Epidermal melanocyte (primary cell): ENCODE measurements around the gene INPP5D.
"Not testable (repeated sequence)": the region's sequence is repeated elsewhere in the genome, so short reads cannot be mapped to it uniquely, and the experiment has no call there.

ENCODE experiments used
- DNase-seq: peaks from one replicate; pipeline ENCODE4 v3.0.0; 2011; ENCODE audit warnings: low spot score; ENCODE audit not compliant: insufficient read length

The INPP5D gene

DNA sequence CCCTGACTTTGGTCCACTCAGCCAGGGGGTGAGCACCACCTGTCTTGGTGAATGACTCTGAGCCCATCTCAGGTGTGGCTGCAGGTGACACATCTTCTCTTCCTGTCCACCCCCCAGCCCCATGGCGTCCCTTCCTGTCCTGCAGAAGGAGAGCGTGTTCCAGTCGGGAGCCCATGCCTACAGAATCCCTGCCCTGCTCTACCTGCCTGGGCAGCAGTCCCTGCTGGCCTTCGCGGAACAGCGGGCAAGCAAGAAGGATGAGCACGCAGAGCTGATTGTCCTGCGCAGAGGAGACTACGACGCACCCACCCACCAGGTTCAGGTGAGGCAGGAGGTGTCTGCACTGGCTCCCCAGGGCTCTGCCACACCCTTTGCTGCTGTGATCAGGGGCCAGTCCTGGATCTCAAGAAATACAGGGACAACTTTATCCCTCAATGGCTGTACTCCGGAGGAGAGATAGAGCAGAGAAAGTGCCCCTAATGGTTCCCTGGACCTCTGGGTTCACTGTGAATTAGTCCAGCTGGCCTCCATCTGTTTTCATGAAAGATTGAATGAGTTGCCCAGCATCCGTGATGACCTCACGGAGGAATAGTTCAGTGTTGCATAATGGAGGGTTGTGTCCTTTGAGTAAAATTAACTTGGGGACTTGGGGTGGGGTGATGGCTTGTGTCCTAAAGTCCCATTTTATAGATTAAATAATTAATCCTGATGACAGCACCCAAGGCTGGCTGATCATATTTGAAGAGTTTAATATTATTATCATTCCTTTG lies 27.4 kb upstream of the INPP5D start, which contains the start of gene NEU2:
NEU2 (plus strand) TSS at position 122 of the 770 bp plus-strand sequence; CDS start at position 122, 0 bp downstream.
- no peak for DNase-seq

DNA sequence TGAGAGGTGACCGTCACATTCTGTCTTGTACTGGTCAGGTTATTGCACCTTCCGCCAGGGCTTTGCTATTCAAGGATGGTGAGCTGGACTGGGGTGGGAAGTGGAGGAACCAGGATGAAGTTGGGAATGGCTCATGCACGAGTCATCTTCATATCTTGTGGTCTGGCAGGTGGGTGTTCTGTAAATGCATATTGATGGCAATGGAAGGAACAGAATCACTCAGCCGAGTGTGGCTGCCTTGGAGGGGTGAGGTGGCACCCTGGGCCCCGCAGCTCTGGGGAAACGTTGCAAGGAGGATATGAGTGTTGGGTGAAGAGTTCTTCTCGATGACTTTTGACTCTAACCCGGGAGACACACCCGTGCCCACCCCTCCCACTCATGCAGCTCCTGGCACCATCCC lies 26.5 kb upstream of the INPP5D start:
- DNase-seq = no peak

DNA sequence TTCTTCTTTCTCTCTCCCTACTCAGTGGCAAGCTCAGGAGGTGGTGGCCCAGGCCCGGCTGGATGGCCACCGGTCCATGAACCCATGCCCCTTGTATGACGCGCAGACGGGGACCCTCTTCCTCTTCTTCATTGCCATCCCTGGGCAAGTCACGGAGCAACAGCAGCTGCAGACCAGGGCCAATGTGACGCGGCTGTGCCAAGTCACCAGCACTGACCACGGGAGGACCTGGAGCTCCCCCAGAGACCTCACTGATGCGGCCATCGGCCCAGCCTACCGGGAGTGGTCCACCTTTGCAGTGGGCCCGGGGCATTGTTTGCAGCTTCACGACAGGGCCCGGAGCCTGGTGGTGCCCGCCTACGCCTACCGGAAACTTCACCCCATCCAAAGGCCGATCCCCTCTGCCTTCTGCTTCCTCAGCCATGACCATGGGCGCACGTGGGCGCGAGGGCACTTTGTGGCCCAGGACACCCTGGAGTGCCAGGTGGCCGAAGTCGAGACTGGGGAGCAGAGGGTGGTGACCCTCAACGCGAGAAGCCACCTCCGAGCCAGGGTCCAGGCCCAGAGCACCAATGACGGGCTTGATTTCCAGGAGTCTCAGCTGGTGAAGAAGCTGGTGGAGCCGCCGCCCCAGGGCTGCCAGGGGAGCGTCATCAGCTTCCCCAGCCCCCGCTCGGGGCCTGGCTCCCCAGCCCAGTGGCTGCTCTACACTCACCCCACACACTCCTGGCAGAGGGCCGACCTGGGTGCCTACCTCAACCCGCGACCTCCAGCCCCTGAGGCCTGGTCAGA lies 25.9 kb upstream of the INPP5D start:
- DNase-seq = no peak

DNA sequence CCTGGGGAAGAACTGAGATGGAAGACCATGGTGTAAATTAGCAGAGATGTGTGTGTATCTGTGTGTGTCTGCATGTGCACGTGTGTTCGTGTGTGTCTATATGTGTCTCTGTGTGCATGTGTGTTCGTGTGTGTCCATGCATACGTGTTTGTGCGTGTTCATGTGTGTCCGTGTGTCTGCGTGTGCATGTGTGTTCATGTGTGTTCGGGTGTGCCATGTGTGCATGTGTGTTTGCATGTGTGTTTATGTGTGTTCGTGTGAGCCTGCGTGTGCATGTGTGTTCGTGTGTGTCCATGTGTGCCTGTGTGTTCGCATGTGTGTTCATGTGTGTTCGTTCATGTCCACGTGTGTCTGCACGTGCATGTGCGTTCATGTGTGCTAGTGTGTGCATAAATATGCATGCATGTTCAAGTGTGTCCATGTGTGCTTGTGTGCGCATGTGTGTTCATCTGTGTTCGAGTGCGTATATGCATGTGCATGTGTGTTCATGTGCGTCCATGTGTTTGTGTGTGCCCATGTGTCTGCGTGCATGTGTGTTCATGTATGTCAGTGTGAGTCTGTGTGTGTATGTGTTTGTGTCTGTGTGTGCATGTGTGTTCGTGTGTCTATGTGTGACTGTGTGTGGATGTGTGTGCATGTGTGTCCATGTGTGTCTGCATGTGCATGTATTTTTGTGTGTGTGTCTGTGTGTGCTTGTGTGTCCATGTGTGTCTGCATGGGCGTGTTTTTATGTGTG lies 24.5 kb upstream of the INPP5D start:
- no peak for DNase-seq

DNA sequence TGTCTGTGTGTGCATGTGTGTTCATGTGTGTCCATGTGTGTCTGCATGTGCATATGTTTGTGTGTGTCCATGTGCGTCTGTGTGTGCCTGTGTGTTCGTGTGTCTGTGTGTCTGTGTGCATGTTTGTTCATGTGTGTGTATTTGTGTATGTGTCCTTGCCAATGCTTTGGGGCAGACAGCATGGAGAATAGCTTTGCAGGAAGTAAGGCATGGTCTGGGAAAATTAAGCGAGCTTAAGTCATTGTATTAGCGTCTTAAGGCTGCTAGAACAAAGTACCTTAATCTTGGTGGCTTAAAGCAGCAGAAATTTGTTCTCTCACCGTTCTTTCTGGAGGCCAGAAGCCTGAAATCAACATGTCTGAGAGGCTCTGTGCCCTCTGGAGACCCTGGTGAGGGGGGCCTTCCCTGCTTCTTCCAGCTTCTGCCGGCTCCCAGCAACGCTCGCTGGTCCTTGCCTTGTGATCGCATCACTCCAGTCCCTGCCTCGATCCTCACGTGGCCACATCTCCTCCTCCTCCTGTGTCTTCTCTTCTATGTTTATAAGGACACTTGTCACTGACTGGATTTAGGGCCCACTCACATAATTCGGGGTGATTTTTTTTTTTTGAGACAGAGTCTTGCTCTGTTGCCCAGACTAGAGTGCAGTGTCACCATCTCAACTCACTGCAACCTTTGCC lies 23.8 kb upstream of the INPP5D start:
- DNase-seq = no peak

DNA sequence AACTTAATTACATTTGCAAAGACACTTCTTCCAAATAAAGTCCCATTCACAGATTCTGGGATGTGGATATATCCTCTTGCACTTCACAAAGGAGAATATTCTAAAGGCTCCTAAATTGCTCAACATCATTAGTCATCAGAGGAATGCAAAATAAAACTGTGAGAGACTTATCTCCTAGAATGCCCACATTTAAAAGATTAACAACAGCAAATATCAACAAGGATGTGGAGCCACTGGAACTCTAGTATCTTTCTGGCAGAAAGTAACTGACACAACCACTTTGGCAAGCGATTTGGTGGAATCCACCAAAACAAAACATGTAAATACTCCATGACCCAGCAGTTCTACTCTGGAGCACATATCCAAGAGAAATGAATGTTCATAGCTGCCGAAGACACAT lies 23.1 kb upstream of the INPP5D start:
- DNase-seq = no peak

DNA sequence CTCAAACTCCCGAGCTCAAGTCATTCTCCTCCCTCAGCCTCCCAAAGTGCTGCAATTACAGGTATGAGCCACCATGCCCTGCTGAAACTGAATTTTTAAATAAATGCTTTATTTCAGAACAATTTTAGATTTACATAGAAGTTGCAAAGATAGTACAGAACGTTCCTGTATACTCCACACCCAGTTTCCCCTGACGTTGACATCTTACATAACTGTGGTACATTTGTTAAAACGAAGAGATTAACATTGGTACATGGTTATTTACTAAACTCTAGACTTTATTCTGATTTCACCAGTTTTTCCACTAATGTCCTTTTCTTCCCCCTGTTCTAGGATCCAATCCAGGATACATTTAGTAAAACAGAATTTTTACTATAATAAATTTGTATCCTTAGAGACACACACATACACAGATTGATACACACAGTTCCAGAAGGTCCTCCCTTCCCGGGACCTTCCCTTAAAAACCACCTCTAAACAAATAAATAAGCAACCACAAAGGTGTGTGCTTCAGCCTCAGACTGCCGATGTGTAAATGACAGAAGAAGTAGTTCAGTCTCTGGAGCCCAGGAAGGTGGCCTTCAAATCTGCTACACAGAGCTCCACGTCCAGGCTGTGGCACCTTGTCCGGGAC lies 20.8 kb upstream of the INPP5D start:
- DNase-seq = no peak

DNA sequence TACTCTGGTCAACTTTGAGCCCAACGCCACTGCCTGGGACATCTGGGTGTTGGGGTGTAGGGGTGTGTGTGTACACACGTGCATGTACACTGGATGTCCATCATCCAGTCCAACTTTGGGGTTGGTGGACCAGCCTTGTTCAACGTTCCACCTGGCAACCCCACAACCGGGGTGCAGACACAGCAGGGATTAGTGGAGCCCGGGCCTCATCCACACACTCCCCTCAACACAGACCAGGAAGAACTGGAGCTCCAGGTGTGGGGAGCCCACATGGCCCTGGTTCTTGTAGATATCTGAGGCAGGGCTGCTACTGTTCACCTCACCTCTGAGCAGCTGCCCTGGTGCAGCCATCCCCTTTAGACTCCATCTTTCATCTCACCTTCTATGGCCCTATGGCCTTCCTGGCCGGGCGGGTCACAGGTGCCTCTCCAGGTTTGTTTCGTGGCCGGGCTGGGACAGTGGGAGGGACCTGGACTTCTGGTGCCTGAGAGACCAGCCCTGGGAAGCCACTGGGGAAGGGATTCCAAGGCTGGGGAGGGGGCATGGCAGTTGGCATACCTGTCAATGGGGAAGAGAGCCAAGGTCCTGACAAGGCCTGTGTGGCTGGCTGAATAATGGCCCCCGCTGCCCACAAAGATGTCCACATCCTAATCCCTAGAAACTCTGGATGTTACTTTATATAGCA lies 20.2 kb upstream of the INPP5D start:
- no peak for DNase-seq

DNA sequence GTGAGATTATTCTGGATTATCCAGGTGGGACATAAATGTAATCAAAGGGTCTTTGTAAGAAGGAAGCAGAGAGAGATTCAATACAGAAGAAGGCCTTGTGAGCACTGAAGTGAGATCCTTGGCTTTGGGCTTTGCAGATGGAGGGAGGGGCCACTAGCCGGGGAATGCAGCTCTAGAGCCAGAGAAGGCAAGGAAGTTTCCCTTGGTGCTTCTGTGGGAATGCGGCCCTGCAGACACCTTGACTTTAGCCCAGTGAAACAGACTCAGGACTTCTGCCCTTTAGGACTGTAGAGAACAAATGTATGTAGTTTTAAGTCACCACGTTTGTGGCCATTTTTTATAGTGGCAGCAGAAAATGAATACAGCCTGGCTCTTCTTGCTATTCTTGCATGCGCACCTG lies 19.6 kb upstream of the INPP5D start:
- no peak for DNase-seq

DNA sequence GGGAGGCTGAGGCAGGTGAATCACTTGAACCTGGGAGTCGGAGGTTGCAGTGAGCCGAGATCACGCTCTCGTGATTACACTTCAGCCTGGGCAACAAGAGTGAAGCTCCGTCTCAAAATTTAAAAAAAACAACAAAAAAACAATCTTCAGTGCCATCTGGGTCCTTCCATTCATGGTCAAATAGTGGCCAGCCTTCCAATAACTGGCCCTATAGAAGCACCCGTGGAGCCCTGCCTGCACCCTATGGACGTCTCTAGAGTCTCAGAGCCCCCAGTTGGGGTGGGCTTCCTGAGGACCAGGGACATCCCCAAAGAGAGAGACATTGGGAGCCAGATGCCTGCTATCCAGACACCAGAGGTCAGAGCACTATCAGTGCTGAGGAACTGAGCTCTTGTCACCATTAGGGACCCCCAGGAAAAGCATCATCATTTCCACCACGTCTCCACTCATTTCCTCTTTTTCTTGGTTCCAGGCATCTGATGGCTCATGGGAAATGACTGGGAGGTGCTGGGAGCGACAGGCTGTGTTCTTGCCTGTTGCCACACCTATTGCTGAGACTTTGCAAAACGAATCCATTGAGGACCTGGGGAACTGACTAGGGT lies 18.3 kb upstream of the INPP5D start:
- DNase-seq = no peak

DNA sequence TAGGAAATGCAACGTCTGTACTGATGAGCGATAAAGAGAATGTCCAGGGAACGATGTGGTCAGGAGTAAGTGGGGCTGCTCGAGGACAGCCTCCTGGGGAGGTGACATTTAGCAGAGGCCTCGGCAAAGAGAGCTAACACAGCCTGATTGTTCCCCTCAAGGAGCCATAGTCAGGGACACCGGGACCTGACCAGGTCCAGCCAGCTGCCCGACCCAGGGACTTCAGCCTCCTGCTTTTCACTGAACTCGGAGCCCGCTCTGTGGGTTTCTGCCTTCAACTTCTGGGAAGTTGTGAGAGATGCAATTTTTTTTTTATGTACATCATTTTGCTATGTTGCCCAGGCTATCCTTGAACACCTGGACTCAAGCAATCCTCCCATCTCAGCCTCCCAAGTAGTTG lies 17.6 kb upstream of the INPP5D start:
- DNase-seq = no peak

DNA sequence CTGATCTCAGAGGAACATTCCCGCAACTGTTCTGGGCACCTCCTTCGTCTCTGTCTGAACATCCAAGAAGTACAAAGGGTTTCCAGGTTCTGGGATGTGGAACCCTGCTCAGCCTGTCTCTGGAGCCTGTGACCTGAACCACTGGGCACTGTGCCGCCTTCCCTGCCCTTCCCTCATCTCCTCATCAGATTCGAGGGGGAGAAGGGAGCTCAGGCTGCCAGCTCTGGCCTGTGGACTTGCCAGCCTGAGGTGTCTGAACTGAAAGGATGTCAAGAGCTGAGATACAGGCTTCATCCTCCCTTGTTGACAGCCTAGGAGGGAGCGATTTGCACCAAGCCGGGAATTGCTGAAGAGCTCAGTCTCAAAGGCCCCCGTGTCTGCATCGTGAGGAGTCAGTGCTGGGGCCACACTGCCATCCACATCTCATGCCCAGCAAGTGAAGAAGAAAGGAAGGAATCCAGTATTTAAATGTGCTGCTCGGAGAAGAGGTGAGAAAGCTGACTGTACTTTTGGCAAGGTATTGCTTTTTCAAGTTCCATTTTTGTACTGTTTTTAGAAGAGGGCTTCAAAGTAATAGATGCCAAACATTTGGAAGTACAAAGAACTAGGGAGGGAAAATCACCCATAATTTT lies 15.1 kb upstream of the INPP5D start:
- DNase-seq = no peak

DNA sequence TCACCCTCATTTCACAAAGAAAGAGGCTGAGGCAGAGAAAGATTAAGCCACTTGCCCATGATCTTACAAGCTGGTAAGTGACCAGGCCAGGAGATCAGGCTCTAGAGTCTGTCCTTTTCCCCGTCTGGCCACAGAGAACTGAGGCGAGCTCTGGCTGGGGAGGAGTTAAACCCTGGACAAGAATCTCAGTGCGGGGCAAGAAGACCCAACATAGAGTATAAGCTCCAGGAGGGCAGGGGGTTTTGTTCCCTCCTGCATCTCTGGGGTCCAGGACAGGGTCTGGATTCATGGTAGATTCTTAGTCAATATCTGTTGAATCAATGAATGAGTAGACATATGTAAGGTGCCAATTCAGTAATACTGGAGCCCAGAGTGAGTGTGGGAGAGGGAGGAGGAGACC lies 12.9 kb upstream of the INPP5D start:
- no peak for DNase-seq

DNA sequence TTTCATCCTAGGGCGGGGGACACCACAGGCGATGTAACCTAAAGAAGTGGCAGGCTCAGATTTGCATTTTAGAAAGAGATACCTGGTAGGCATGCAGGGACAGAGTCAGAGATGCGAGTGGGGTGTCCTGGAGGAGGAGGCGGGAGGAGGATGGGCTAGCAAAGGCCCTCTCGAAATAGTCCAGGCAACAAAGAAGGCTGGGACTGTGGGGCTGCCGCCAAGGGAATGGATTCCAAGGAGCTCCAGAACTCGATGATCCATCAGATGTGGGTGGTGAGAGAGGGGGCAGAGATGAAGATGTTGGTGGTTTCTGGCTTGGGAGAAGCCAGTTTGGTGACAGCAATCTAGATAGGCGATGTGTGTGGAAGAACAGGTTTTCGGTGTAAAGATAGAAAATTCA lies 12.5 kb upstream of the INPP5D start:
- no peak for DNase-seq

DNA sequence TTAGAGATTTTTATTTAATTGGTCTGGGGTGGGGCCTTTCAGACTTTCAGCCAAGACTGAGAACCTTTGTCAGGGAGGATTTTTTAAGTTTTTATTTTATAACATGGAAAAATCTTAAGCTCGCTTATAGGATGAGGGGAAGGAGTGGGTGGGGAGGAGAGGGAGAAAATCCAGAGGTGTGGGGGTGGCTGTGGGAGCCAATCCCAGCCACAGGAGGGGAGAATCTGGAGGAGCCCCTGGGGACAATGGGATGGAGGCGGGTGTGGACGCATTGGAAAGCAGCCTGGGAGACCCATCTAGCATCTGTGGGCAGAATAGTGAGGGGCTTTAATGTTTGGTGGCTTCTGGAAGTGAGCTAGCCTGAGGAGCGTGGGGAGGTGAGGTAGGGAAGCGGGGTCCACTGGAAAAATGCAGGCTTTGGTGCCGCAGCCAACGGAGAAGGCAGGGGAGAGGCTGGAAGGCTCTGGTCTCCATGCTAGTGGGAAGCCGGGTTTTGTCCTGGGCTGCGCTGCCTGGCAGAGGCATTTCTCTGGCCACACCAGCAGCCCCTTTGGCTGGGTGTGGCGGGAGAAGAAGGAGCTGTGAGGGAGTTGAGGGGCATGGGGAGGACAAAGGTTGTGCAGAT lies 11.5 kb upstream of the INPP5D start:
- no peak for DNase-seq

DNA sequence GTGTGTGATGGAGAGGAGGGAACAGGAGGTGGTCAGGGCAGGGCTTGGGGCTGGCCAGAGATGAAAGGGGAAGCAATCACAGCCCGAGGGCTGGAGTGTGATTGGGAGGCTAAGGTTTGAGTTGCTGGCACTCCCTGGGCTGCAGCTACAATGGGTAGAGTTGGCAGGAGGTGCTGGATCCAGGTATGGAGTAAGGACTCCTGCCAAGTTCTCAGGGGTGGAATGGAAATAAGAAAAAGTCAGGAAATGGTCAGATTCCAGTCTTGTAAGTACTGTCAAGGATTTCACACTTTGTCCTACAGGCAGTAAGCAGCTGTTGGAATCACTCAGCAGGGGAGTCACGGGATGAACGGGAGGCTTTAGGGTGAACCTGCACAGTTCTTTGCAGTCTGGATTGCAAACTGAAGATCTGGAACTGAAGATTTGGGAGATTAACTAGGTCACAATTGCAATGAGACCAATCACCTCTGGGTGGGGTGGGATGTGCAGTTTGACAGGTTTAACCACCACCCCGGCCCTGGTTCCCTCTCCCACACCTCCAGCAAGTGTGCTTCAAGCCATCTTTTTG lies 10.9 kb upstream of the INPP5D start:
- no peak for DNase-seq

DNA sequence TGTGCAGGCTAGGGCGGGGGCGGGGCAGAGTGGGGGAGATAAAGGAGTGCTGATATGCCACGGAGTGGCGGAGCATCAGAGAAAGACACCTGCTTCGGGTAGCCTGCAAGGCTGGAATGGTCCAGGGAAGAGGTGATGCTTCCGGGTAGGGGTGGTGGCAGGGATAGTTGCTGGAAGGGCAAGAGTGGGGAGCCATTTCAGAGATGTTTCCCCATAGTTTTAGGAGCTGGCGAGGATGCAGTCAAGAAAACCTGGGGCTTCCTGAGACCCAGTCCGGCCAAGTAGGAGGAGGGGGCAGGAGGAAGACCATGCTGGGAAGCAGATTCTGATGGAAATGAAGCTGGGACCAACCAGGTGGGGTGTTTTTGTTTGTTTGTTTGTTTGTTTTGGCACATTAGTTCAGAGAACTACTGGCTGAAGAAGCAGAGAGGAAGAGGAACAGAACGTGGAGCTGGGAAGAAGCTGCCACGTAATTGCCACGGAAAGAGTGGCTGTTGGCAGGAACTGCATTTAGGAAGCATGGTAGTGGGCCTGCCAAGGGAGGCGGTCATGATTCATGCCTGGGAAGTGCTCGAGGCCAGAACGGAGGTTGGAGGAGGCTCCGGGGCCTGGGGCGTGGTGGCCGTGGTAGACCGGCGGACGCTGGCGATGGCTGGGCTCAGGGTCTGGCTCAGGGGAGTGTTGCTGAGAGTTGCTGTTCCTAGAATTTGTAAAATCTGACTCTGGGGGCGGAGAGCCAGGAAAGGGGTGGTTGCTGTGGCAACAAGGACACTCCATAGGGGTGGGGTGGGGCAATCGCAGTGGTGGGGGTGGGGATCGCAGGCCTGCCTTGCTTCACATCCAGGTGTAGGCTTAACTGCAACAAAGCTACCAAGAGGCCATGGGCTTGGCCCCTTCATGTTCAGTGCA lies 8.6 kb upstream of the INPP5D start:
- no peak for DNase-seq

DNA sequence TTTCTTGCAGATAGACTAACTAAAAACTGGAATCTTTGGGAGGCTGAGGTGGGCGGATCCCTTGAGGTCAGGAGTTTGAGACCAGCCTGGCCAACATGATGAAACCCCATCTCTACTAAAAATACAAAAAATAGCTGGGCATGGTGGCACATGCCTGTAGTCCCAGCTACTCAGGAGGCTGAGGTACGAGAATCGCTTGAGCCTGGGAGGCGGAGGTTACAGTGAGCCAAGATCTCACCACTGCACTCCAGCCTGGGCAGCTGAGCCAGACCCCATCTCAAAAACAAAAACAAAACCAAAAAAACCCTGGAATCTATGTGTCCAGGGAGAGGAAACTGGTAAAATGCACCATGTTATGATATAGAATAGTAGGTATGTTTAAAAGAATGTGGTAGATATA lies 7.6 kb upstream of the INPP5D start:
- DNase-seq = not testable (repeated sequence)
